ENCODE measurements around the gene RNF130.
"Not testable (repeated sequence)": the region's sequence is repeated elsewhere in the genome, so short reads cannot be mapped to it uniquely, and the experiment has no call there.

Gene RNF130

DNA sequence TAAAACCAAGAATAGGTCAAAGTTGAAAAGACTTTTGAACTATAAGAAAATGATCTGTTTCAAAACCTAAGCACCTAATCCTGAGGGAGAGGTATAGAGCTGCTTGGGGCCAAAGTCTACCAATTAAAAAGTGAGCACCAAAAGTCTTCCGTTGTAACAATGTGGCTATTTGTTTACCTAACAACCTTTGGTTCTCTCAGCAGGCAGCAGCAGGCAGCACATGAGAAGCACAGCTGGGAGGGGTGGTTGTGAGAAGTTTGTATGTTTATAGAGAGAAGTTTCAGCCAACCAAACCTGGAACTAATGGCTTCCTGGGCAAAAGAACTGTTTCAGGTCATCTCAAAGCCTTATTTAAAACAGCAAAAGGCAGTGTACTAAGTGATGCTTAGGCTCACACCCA lies 104.1 kb downstream of the RNF130 start:
- no peak for DNase-seq

DNA sequence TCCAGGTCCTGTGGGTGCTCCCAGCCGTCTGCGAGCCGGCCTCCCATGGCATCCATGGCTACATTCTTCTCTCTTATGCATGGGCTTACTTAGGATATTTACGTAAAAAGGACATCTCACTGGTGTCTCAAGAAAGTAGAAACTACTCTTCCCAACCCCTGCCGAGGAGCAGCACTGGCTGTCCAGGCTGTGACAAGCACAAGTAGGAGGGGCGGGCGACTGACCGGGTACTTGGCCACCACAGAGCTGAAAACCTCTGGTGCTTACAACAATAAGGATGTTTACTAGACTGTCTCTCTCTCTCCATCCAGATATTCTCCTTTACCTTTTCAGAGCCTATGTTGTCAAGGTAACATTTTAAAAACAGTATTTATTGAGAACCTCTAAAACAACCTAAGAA lies 107.5 kb downstream of the RNF130 start:
- no peak for DNase-seq

DNA sequence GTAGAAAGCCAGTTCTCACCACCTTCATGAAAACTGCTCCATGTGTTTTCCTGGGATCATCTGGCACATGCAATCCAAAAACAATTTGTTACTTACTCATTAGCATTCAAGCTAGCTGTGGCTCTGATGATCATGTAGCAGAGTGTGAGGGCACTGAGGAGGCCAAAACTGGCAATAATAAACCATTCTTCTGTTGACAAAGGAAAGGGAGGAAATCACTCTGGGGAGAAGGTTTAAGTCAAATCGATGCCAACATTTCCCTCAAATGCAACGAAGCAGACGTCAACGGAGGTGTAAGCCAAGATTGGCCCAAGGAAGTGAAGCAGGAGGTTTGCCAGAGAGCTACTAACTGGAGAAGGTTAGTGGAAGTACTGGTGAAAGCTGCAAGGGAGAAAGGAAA lies 108.2 kb downstream of the RNF130 start:
- no peak for DNase-seq

DNA sequence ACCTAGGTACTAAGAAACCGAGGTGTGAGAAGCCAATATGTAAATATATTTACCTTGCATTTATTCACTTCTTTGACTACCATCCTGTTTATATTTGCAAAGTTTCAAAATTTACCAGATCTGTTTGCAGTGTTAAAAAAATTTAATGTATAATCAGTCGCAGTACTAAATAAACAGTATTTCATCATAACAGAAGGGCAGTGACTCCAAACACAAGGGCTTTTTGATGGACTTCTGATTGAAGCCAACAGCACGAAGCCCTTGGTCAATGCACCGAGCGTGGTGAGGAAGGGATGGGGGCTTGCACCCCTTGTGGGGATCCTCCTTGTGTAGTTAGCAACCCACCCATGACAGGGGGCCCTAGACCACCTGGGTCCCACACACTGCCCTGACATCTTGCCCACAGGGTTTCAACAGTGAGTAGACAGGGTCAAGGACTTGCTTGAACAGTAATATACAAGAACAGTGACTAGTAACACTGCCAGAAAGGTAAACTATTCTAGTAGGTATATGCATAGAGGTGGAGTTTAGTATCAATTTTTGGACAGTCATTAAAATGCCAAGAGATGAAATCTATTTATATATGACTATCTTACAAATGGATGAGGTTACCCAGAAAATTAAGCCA lies 111.2 kb downstream of the RNF130 start:
- DNase-seq, result no peak

DNA sequence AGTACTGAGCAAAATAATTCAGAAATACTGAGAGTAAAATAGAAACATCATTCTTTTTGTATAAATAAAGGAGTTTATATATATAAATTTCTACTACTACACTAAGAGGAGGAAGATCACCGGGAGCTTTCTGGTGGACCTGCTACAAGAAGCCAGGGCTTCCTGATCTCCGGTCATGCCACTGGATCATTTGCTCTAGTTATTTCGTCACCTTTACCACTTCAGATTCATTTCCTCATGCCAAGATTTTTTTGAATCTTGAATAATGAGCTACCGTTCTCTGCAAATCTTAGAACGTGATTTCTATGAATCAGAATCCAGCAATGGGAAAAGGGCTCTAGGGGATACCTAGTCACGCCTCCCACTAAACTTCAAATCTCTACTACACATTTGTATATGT lies 111.9 kb downstream of the RNF130 start:
- no peak for DNase-seq

DNA sequence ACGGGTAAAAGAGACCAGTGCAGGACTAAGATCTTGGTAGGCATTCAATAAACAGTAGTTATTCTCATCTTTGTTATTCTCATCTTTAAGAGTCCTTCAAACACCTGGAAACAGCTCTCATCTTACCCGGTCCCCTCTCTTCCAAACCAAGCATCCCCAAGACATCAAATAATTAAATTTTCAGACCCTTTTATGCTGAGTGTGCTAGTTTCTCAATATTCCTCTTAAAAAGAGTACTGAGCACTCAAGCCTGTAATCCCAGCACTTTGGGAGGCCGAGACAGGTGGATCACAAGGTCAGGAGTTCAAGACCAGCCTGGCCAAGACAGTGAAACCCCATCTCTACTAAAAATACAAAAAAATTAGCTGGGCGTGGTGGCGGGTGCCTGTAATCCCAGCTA lies 112.4 kb downstream of the RNF130 start:
- DNase-seq, result not testable (repeated sequence)

DNA sequence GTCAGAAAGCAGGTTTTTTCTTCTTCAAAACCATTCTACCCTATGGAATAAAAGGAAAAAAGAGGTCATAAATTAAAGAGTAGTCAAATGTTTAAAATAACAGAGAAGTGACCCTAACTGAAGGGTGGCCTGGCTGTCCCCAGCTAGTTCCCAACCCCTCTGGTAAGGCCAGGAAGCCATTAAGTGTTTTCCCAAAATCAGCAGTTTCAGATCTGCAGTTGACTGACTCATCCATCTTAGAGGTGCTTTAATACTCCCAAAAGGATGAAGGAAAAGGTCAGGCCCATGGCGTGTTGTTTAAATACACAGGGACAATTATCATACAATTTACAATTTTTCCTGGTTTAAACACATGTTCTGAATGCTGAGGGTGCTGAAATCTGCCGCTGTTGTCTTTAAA lies 115.9 kb downstream of the RNF130 start:
- DNase-seq, result no peak

DNA sequence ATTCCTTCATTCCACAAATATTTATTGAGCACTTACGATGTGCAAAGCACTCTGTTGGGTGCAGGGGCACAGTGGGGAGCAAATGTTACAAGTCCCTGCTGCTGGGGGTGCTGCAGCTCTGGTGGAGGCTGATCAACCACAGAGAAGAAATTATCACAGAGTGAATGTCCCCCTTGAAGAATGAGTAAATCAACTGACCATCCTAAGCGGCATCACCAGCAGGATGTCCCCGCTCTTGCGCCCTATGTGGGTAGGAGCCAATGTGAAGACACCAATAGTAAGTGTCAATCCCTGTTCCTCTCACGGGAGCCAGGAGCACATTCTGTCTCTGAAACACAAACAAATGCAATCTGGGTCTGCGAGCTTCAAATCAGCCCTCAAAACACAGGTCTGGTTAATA lies 116.5 kb downstream of the RNF130 start:
- no peak for DNase-seq

DNA sequence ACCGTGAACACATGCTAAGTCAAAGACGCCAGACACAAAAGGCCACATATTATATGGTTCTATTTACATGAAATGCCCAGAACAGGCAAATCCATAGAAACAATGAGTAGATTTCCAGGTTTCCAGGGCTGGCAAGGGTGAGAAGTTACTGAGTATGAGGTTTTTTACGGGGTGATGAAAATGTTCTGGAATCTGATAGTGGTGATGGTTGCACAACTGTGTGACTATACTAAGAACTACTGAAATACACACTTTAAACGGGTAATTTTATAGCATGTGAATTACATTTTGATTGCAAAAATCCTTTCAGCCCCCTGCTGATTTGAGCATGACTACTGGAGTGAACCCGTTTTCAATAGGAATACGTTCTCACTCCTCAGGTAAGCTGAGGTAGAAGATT lies 117.1 kb downstream of the RNF130 start:
- DNase-seq, result no peak

DNA sequence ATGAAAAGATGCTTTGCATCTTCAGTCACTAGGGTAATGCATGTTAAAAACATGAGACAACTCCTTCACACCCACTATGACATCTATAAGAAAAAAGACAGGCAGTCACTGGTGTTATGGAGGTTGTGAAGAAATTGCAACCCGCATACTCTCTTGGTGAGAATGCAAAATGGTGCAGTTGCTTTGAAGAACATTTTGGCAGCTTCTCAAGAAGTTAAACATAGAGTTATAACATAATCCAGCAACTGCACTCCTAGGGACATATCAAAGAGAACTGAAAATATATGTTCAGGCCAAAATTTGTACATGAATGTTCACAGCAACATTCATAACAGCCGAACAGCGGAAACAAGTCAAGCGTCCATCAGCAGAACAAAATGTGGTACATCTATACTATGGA lies 117.6 kb downstream of the RNF130 start:
- DNase-seq, result no peak

DNA sequence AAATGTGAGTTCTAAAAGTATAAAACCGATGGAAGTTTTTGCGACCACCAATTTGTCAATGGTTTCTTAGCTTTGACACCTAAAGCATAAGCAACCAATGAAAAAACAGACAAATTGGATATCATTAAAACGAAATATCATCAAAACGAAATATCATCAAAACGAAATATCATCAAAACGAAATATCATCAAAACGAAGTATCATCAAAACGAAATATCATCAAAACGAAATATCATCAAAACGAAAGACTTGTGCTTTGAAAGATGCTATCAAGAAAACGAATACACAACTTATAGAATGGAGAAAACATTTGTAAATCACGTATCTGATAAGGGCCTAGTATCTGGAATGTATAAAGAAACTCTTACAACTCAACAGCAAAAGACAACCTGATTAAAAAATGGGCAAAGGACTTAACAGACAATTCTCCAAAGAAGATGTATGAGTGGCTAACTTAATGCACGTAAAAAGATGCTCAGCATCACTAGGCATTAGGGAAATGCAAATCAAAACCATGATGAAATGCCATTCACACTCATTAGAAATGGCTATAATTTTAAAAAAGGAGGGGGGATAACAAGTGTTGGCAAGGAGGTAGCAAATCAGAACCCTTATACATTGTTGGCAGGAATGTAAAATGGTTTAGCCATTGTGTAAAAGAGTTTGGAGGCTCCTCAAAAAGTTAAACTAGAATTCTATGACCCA lies 134.4 kb downstream of the RNF130 start:
- DNase-seq, result no peak

DNA sequence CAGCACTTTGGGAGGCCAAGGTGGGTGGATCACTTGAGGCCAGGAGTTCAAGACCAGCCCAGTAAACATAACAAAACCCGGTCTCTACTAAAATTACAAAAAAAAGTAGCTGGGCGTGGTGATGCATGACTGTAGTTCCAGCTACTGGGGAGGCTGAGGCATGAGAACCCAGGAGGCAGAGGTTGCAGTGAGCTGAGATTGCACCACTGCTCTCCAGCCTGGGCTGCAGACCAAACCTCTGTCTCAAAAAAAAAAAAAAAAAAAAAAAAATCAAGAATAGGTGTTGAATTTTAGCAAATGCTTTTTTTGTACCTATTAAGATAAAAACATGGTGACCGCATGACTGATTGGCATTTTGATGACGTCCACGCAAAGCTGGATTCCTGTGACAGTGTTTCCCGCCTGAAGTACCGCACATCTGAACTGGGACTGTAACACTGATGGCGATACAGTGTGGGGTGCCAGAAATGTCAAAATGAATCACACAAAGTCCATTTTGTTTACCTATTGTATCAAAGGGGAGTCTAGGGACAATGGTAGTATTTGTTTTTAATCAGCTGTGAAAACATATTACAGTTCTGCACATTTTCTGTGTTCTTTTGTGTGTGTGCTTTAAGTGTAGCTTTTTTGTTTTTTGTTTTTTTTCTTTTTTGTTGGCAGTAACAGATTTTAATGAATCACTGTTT lies 140.6 kb downstream of the RNF130 start:
- DNase-seq, result no peak

DNA sequence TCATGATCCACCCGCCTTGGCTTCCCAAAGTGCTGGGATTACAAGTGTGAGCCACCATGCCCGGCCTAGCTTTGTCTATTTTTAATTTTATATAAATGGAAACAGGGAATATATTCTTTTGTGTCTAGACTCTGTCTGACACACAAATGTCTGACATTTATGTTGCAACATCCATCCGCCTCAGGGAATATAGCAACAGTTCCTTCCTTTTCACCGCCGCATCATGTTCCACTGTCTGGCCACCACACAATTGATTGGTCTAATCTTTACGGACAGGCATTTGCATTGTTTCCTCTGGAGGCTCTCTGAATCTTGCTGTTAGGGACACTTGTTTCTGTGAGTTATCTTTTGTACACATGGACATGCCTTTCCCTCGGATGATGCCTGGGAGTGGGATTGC lies 143.7 kb downstream of the RNF130 start:
- DNase-seq, result no peak

DNA sequence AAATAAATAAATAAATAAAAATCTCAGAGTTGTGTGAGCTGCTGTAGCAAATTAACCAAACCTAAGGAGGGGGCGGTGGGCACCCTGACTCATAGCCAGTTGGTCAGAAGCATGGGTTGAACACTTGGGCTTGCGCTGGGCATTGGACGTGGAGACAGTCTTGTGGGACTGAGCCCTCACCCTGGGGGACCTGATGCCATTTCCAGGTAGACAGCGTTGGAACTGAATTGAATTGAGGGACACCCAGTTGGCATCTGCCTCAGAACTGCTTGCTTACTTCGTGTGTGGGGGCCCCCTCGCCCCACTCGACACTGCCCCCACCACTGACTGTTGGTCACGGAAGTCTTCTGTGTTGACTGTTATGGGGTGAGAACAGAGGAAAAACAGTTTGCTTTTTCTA lies 144.9 kb downstream of the RNF130 start:
- DNase-seq, result no peak

DNA sequence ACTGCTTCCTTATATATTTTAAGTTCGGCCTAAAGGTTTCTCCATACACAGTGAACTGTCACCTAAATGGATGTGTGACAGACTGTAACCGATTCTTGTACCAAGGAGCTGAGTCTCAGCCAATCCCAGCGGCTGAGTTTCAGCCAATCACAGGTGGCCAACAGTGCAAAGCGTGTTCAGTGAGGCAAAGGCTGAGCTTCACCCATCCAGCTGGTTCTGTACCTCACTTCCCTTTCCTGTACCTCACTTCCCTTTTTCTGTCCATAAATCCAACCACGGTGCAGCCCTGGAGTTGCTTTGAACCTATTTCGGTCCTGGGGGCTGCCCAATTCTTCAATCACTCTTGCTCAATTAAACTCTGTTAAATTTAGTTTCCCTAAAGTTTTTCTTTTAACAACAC lies 148.1 kb downstream of the RNF130 start:
- no peak for DNase-seq

DNA sequence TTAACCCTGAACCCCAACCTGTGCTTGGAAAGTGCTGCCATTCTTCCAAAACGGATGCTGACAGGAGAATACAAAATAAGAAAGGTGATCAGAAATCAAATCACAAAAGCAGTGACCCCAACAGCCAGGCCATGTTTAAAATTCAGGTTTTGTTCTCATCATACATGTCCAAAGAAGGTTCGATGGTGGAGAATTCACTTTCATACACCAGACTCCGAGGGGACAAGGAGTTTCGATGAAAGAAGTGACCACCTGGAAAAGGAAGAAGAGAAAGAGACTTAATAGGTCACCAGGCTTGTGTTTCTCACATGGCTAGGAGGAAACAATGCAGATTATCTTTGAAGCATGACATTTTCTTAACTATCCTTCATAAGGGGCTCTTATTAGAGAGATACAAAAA lies 151.4 kb downstream of the RNF130 start:
- no peak for DNase-seq

DNA sequence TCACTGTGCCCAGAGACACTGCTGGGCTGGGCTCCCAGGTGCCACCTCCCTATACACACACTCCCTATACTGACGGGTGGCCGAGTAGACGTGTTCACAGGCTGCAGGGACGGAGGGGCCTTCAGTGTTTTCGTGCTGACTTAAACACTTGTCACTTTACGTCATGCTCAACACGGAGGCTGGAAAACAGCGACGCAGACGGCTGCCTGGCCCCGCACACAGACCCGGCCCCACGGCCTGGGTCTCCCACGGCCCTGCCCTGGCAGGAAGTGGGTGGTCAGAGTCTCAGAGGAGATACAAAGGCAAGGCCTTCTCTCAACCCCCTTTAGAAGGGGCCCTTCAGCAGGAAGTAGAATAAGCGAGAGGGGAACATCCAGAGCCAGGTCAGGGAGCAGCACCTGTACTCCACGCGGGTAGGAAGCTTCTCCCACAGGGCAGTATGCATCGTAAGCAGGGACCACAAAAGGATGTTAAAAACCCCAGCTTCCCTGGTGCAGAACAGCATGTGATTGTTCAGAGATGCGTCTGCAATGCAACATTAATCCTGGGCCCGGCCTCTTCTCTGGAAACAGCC lies 152.0 kb downstream of the RNF130 start:
- no peak for DNase-seq

DNA sequence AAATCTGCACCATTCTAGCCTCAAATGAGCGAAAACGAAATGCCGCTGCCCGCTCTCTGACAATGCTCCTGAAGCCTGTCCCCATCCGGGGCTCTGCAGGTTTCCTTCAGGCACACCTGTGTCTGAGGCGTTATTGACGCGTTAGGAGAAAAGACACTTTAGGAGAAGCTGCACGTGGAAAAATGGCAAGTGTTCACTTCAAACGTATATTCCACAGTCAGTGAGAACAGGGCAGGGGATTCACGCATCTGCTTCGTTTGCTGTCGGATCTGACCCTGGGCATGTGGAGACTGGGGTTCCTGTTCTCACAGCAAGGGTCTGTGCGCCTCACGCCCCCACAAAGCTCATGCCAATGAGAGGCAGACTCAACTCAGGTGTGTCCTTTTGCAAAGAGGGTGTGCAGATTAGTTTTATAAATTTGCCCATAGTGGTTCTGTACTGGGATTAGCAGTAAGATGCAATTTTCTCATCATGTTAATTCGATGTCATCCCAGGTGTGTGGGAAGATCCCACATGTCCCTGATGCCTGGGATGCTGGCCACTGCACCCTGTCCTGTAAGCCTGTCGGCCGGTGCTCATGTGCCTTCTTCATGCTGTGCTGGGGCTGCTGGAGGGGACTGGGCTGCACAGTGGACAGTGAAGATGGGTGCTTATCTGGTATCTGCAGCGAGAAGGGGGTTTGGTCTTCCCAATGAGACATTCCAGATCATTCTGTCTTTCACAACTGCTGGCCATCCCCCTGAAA lies 152.6 kb downstream of the RNF130 start:
- no peak for DNase-seq

DNA sequence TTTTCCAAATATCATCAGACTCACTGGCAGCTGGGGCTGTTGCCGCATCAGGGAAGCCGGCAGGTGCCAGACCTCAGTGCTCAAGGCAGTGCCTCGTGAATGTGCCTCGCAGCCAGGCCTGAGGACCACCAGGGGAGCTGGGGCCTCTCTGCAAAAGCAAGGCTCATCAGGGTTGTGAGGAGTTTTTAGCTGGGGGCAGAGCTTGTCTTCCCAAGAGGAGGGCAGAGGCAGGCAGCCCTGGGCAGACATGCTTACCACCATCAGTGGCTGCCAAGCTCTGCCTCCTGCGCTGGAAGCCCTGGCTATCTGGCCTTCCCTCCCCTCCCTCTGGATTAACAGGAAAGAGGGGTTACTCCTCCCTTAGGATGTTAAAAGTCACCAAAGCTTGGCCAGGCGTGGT lies 155.0 kb downstream of the RNF130 start:
- no peak for DNase-seq

DNA sequence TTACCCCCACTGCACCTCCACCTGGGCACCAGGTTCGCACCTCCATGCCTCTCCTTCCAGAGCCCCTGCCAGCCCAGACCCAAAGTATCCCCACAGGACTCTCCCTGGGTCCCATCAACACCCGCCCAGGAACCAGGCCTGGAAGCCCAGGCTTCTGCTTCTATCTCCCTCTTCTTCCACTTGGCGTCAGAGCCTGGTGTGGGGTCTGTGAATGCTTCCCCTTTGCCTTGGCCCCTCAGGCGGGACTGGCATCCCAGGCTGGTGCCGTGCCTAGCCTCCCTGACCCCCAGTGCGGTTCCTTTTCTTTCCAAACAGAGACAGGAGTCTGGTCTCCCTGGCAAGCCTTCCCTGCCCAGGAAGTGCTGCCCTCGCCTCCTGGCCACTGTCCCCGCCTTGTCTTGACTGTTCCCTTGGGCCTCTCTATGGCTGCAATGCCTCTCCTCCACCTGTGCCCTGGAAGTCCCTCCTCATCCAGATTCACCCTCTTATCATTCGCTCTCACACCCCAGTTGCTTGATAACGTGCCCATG lies 156.1 kb downstream of the RNF130 start:
- DNase-seq, result no peak

DNA sequence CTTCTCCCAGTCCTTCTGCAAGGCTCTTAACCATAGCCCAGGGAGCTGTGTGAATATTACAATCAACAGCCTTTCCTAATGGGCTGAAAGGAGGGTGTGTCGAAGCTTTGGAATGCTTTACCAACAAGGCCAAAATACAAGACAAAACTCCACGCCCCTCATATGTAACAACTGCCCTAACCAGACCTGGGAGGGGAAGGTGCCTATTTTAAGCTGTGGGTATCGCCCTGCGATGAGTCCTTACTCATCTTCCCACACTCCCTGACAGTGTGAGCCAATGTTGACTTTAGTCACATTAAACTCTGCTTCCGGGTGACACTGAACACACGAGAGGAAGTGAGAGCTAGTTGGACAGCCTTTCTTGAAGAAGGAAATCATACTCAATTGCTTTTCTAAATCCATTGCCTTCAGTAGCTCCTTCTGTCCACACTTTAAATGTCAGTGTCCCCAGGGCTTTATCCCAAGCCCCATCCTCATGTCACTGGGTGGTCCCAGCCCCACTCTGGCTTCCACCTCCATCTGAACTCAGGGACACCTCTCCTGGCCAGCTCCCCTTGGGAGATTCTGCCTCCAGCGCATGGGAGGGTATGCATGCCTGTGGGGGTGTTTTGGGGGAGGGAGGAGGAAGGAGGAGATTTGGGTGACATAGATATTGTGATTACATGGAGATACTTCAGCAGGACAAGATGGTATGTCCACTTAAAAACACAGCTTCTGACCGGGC lies 157.4 kb downstream of the RNF130 start:
- DNase-seq, result no peak

DNA sequence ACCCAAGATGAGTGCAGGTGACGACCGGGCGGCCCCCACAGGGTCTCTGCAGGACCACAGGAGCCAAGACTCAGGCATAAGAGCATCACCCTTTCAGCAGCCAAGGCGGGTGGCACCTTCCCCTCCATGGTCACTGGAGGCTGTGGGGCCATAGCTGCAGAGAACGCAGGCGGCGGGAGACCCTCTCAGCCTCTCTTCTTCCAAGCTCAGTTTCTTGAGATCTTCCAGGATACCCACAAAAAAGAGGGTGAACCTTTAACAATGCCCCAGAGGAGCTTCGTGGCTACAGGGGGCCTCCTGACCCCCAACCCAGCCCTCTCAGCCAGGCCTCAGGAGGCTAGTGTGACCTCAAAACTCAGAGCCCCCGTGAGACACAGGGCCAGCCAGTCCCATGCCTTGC lies 158.1 kb downstream of the RNF130 start:
- DNase-seq, result no peak
